H1 (cell line): ENCODE results near the gene AAR2. TPM values are rescaled to one million over a fixed set of nuclear protein-coding genes. Genes with fewer than 3 reads are reported as not detected.

Experiments used
- CTCF ChIA-PET: fragments of 300-600 bp; sonication (Branson Sonifier 250); formaldehyde crosslinking; loops from one replicate; lab custom pipeline; 2021; ENCODE audit not compliant: partially characterized antibody; lab: Charles Lee
- POLR2A ChIA-PET: fragments of 300-600 bp; sonication (Branson Sonifier 250); formaldehyde crosslinking; loops from one replicate; lab custom pipeline; 2021; ENCODE audit warnings: inconsistent platforms; ENCODE audit not compliant: partially characterized antibody; lab: Charles Lee
- DNase-seq, 2 experiments: peaks; one replicate each; pipeline versions ENCODE4 v3.0.0 to v3.0.0-alpha.2; 2010 to 2022; ENCODE audit warnings: low spot score in 2 of 2, low read depth in 1 of 2, mixed read lengths in 1 of 2
- FAIRE-seq: peaks from 2 replicates; lab custom pipeline; 2011; peaks lifted over from hg19 to GRCh38; lab: Jason Lieb, UNC
- H2AFZ ChIP-seq: 2 replicates; pipeline ENCODE4 v1.8.1; 2012; ENCODE audit warnings: low read length, inconsistent platforms
- H2AK5ac ChIP-seq: 2 replicates; pipeline ENCODE4 v1.6.1; 2013; ENCODE audit warnings: low read depth, low read length
- H2BK120ac ChIP-seq: replicated peaks from 2 replicates; pipeline ENCODE3; 2013; ENCODE audit warnings: low read depth, low read length, inconsistent platforms
- H2BK12ac ChIP-seq: 2 replicates; pipeline ENCODE4 v1.6.1; 2013; ENCODE audit warnings: low read depth, low read length
- H2BK15ac ChIP-seq: 2 replicates; pipeline ENCODE4 v1.6.1; 2013; ENCODE audit warnings: low read length
- H2BK20ac ChIP-seq: 2 replicates; pipeline ENCODE4 v1.6.1; 2013; ENCODE audit warnings: low read length
- H2BK5ac ChIP-seq: 2 replicates; pipeline ENCODE4 v1.6.1; 2013; ENCODE audit warnings: low read depth, low read length
- H3K14ac ChIP-seq: 2 replicates; pipeline ENCODE4 v1.6.1; 2013; ENCODE audit warnings: inconsistent platforms; ENCODE audit not compliant: insufficient read length
- H3K18ac ChIP-seq: 2 replicates; pipeline ENCODE4 v1.6.1; 2013; ENCODE audit warnings: low read length; ENCODE audit errors: extremely low read depth
- H3K23ac ChIP-seq: 2 replicates; pipeline ENCODE4 v1.6.1; 2013; ENCODE audit warnings: inconsistent platforms; ENCODE audit not compliant: insufficient read length
- H3K23me2 ChIP-seq: 2 replicates; pipeline ENCODE4 v1.6.1; 2013; ENCODE audit warnings: low read depth, low read length
- H3K27ac ChIP-seq: 2 replicates; pipeline ENCODE4 v1.6.1; 2011; ENCODE audit warnings: low read depth, low read length, inconsistent platforms
- H3K27me3 ChIP-seq, 4 experiments: replicated peaks in 1 of 4; 1 replicate in 1 of 4; 2 replicates in 3 of 4; pipeline versions ENCODE4 v1.6.1 to v1.8.1; 2011 to 2013; ENCODE audit warnings: low read length in 3 of 4, mild to moderate bottlenecking in 3 of 4, inconsistent platforms in 2 of 4, mixed read lengths in 2 of 4, moderate library complexity in 1 of 4; ENCODE audit not compliant: control insufficient read depth in 3 of 4, insufficient read depth in 3 of 4; ENCODE audit errors: extremely low read depth in 1 of 4
- H3K36me3 ChIP-seq, 4 experiments: 2 replicates each; pipeline versions ENCODE4 v1.6.1 to v1.8.1; 2011 to 2013; ENCODE audit warnings: mild to moderate bottlenecking in 4 of 4, low read length in 3 of 4, moderate library complexity in 2 of 4, control low read depth in 1 of 4, inconsistent platforms in 1 of 4; ENCODE audit not compliant: insufficient read depth in 4 of 4, control insufficient read depth in 2 of 4
- H3K4ac ChIP-seq: replicated peaks from 2 replicates; pipeline ENCODE3; 2013; ENCODE audit warnings: low read length, low read depth, mixed read lengths, inconsistent platforms; ENCODE audit not compliant: insufficient read length
- H3K4me1 ChIP-seq, 4 experiments: replicated peaks in 1 of 4; 1 replicate in 1 of 4; 2 replicates in 3 of 4; pipeline versions ENCODE4 v1.6.1 to v1.8.1; 2011 to 2013; ENCODE audit warnings: low read length in 3 of 4, inconsistent platforms in 2 of 4, mixed read lengths in 1 of 4; ENCODE audit not compliant: insufficient read depth in 4 of 4, control insufficient read depth in 3 of 4
- H3K4me2 ChIP-seq, 2 experiments: 2 replicates each; pipeline versions ENCODE4 v1.6.1 to v1.8.1; 2011 to 2013; ENCODE audit warnings: low read depth in 2 of 2, low read length in 2 of 2, control low read depth in 1 of 2, inconsistent platforms in 1 of 2, mild to moderate bottlenecking in 1 of 2; ENCODE audit not compliant: insufficient read depth in 1 of 2
- H3K4me3 ChIP-seq, 4 experiments: fragments of 200-600, 300-600 bp in 1 of 4; sonication (generic), shearing (Covaris generic), sonication (Bioruptor Twin) in 1 of 4; 2 replicates each; pipeline versions ENCODE4 v1.5.1 to v1.8.1; 2011 to 2016; ENCODE audit warnings: low read length in 4 of 4, low read depth in 3 of 4, control low read depth in 2 of 4, inconsistent platforms in 2 of 4, mild to moderate bottlenecking in 2 of 4, mixed read lengths in 1 of 4, moderate library complexity in 1 of 4; ENCODE audit not compliant: insufficient read depth in 2 of 4; ENCODE audit errors: extremely low read depth in 1 of 4
- H3K56ac ChIP-seq: replicated peaks from 2 replicates; pipeline ENCODE3; 2013; ENCODE audit warnings: low read depth, mild to moderate bottlenecking, mixed read lengths, low read length, inconsistent platforms; ENCODE audit not compliant: insufficient read length
- H3K79me1 ChIP-seq: 2 replicates; pipeline ENCODE4 v1.6.1; 2013; ENCODE audit warnings: low read depth, low read length, control low read depth
- H3K79me2 ChIP-seq, 2 experiments: 2 replicates each; pipeline versions ENCODE4 v1.6.1 to v1.8.1; 2012 to 2013; ENCODE audit warnings: low read length in 2 of 2, mild to moderate bottlenecking in 2 of 2, inconsistent platforms in 1 of 2; ENCODE audit not compliant: insufficient read depth in 2 of 2, control insufficient read depth in 1 of 2
- H3K9ac ChIP-seq, 4 experiments: replicated peaks in 1 of 4; 1 replicate in 1 of 4; 2 replicates in 3 of 4; pipeline versions ENCODE4 v1.6.1 to v1.8.1; 2011 to 2013; ENCODE audit warnings: low read depth in 3 of 4, low read length in 3 of 4, control low read depth in 2 of 4, mild to moderate bottlenecking in 2 of 4, moderate library complexity in 2 of 4, inconsistent platforms in 1 of 4; ENCODE audit errors: extremely low read depth in 1 of 4
- H3K9me3 ChIP-seq, 2 experiments: 2 replicates each; pipeline versions ENCODE4 v1.6.1 to v1.8.1; 2012 to 2013; ENCODE audit warnings: mild to moderate bottlenecking in 2 of 2, moderate library complexity in 2 of 2, control low read depth in 1 of 2, inconsistent platforms in 1 of 2, low read depth in 1 of 2, low read length in 1 of 2, mixed read lengths in 1 of 2; ENCODE audit not compliant: insufficient read depth in 2 of 2
- H4K20me1 ChIP-seq, 2 experiments: replicated peaks in 1 of 2; 2 replicates each; pipeline versions ENCODE3 to v1.8.1; 2011 to 2013; ENCODE audit warnings: inconsistent platforms in 2 of 2, low read length in 2 of 2, mild to moderate bottlenecking in 1 of 2; ENCODE audit not compliant: insufficient read depth in 2 of 2, control insufficient read depth in 1 of 2
- H4K5ac ChIP-seq: 2 replicates; pipeline ENCODE4 v1.6.1; 2013; ENCODE audit warnings: low read length, low read depth, mixed read lengths, inconsistent platforms; ENCODE audit not compliant: insufficient read length
- H4K8ac ChIP-seq: 2 replicates; pipeline ENCODE4 v1.8.0; 2013; ENCODE audit warnings: mild to moderate bottlenecking, moderate library complexity, low read length, inconsistent platforms; ENCODE audit not compliant: insufficient read depth; ENCODE audit errors: extremely low read depth
- H4K91ac ChIP-seq: replicated peaks from 2 replicates; pipeline ENCODE3; 2013; ENCODE audit warnings: low read length, mixed read lengths, inconsistent platforms; ENCODE audit not compliant: insufficient read length
- CBX5 ChIP-seq: fragments of 300-800, 300-1000 bp; sonication (generic); IDR thresholded peaks from 2 replicates; pipeline ENCODE4 v1.7.1; 2016; ENCODE audit warnings: antibody characterized with exemption, low read length, low read depth
- CEBPB ChIP-seq: IDR thresholded peaks from 2 replicates; pipeline ENCODE4 v1.6.1; 2012; ENCODE audit warnings: low read depth, low read length
- KDM4A ChIP-seq: IDR thresholded peaks from one replicate; pipeline ENCODE4 v1.7.1; 2012; ENCODE audit warnings: low read depth, mild to moderate bottlenecking, moderate library complexity, low read length, inconsistent platforms; ENCODE audit not compliant: severe bottlenecking
- NANOG ChIP-seq: IDR thresholded peaks from 2 replicates; pipeline ENCODE4 v1.6.1; 2011; ENCODE audit warnings: low read length, low read depth, mild to moderate bottlenecking, inconsistent platforms; ENCODE audit not compliant: insufficient read depth, poor library complexity, severe bottlenecking
- RNF2 ChIP-seq: fragments of 200-900, 300-1000 bp; sonication (generic); IDR thresholded peaks from 2 replicates; pipeline ENCODE4 v1.7.1; 2016; ENCODE audit warnings: borderline replicate concordance, low read depth, mild to moderate bottlenecking, antibody characterized with exemption, low read length; ENCODE audit not compliant: poor library complexity, severe bottlenecking; ENCODE audit errors: missing control alignments
- SAP30 ChIP-seq: fragments of 300-600 bp; sonication (generic); IDR thresholded peaks from 2 replicates; pipeline ENCODE4 v1.7.1; 2012; ENCODE audit warnings: low read length, moderate library complexity, mild to moderate bottlenecking, inconsistent platforms; ENCODE audit not compliant: insufficient read depth, insufficient replicate concordance
- SP1 ChIP-seq: IDR thresholded peaks from 2 replicates; pipeline ENCODE4 v1.6.1; 2011; ENCODE audit warnings: low read depth, low read length
- SP2 ChIP-seq: IDR thresholded peaks from 2 replicates; pipeline ENCODE4 v1.6.1; 2012; ENCODE audit warnings: mild to moderate bottlenecking, low read length, inconsistent platforms
- TCF12 ChIP-seq: IDR thresholded peaks from 2 replicates; pipeline ENCODE4 v1.6.1; 2011; ENCODE audit warnings: low read depth, mild to moderate bottlenecking, low read length
- WGBS, 2 experiments: shearing (Covaris generic) in 1 of 2; methylation state at CpG; one replicate each; pipeline versions ENCODE4 v1.1.6 to v1.1.7; 2013 to 2015; ENCODE audit warnings: low lambda C conversion rate in 2 of 2, mixed read lengths in 2 of 2, inconsistent platforms in 1 of 2, low coverage in 1 of 2, missing lambda C conversion rate in 1 of 2; ENCODE audit not compliant: insufficient replicate concordance in 2 of 2, insufficient coverage in 1 of 2, insufficient read length in 1 of 2; ENCODE audit errors: extremely low coverage in 1 of 2, missing lambda C conversion rate in 1 of 2; 5-methylcytosine and 5-hydroxymethylcytosine counted together
- polyA plus RNA-seq, 7 experiments: library from polyadenylated mRNA; depleted of rRNA in 3 of 7; stranded (reverse) in 5 of 7; unstranded in 2 of 7; fragments of >200 nt in 5 of 7; fragments of 200-250 nt in 2 of 7; gene quantifications; 1 replicate in 5 of 7; 2 replicates in 1 of 7; 4 replicates in 1 of 7; pipeline versions ENCODE4 v1.2.1 to v1.2.3, GENCODE V29; 2011 to 2013; ENCODE audit warnings: missing spikeins in 2 of 7, mixed read lengths in 2 of 7
- total RNA-seq: library from RNA; stranded (reverse); fragmentation: NEBNext Ultra II Directional; extraction: Animal tissue kit (Norgen Biotek cat#: 25700); gene quantifications from 2 replicates; pipeline ENCODE4 v1.2.1, GENCODE V29; 2021
- TF ChIP-seq, protein P1 (sequence below): IDR thresholded peaks from 2 replicates; pipeline ENCODE4 v1.6.1; 2011; ENCODE audit warnings: low read length, improper control_type of control experiment

AAR2 gene
- total and polyA plus RNA-seq, 2 of the 8 experiments (the other 6 are each of a cell fraction or from before 2014, with no cell fraction given) = 25.5 to 36.1 TPM

DNA sequence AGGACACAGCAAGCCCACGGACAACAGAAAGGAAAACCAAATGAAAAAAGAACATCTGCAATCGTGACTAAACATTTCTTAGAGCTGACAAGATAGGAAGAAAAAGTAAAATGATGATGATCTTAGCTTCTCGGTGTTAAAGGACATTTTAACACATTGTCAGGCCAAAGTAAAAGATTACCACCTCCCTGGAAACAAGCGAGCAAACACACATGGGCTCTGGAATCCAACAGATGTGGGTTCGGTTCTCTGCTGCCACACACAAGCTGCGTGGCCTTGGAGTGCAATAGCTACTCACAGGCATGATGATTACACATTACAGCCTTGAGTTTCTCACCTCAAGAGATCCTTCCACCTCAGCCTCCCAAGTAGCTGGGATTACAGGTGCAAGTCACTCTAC is 7.5 kb upstream of the AAR2 start:
- CTCF ChIA-PET = interaction anchor here (0.7 to 4.4 kb wide), 4 partner anchors 10 to 210 kb away, joined by 3 to 15 read pairs (median 7); no protein-coding TSS in a partner anchor
- Histone ChIP-seq H3K9ac (no peak overlapping the region), H3K9me3 (no peaks in the 10 kb centered on the region), H4K20me1 (no peaks in the 10 kb centered on the region), H2AK5ac (no peak overlapping the region), H3K4ac (no peak overlapping the region), H3K14ac (no peak overlapping the region), H3K79me1 (no peaks in the 10 kb centered on the region), H3K4me1 (no peaks in the 10 kb centered on the region), H2AFZ (no peak overlapping the region), H3K23me2 (no peaks in the 10 kb centered on the region), H2BK20ac (no peak overlapping the region), H3K23ac (no peak overlapping the region), H2BK120ac (no peak overlapping the region), H3K27me3 (no peaks in the 10 kb centered on the region), H4K8ac (no peak overlapping the region), H4K5ac (no peak overlapping the region), H2BK5ac (no peak overlapping the region), H3K56ac (no peak overlapping the region), H3K18ac (no peak overlapping the region), H3K27ac (no peak overlapping the region), H3K4me2 (no peak overlapping the region), H3K36me3 (no peaks in the 10 kb centered on the region; a peak in 1 of 8 replicates), H2BK15ac (no peak overlapping the region), H3K4me3 (no peak overlapping the region), H2BK12ac (no peak overlapping the region), H4K91ac (no peak overlapping the region), H3K79me2 (no peaks in the 10 kb centered on the region)
- DNase-seq = no peak
- no peak for FAIRE-seq
- no peak for TF ChIP-seq TCF12
- TF ChIP-seq RNF2 = no peak
- TF ChIP-seq, protein P1, sequence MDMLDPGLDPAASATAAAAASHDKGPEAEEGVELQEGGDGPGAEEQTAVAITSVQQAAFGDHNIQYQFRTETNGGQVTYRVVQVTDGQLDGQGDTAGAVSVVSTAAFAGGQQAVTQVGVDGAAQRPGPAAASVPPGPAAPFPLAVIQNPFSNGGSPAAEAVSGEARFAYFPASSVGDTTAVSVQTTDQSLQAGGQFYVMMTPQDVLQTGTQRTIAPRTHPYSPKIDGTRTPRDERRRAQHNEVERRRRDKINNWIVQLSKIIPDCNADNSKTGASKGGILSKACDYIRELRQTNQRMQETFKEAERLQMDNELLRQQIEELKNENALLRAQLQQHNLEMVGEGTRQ = no peak
- no peak for TF ChIP-seq CEBPB
- TF ChIP-seq SAP30 = no peak
- no peak for TF ChIP-seq CBX5
- TF ChIP-seq KDM4A = no peak
- TF ChIP-seq SP1 = no peak
- no peak for TF ChIP-seq NANOG
- no peak for TF ChIP-seq SP2
- POLR2A ChIA-PET = interaction anchor here (0.7 to 2.1 kb wide), 3 partner anchors 8 to 29 kb away, joined by 3 to 7 read pairs (median 3); no protein-coding TSS in a partner anchor
- 83% methylated on average over 6 of the region's 6 CpGs; no CpG with 5 or more reads in 1 of the 2 experiments for WGBS, 2 experiments
